GM12878 (cell line): ENCODE results near the gene ATXN1. TPM values are rescaled to one million over a fixed set of nuclear protein-coding genes. Genes with fewer than 3 reads are reported as not detected.

Source experiments
- ATF2 ChIP-seq: IDR thresholded peaks from 2 replicates; pipeline ENCODE4 v1.6.1; 2012; ENCODE audit warnings: low read length, inconsistent platforms
- BCL3 ChIP-seq: IDR thresholded peaks from 2 replicates; pipeline ENCODE4 v1.6.1; 2011; ENCODE audit warnings: borderline replicate concordance, low read depth, mild to moderate bottlenecking, moderate library complexity, low read length; ENCODE audit not compliant: insufficient read depth, poor library complexity, severe bottlenecking
- BMI1 ChIP-seq: fragments of 450-650 bp; IDR thresholded peaks from 2 replicates; pipeline ENCODE4 v1.6.1; 2016; ENCODE audit warnings: mild to moderate bottlenecking, moderate library complexity, borderline replicate concordance
- CREM ChIP-seq: IDR thresholded peaks from 2 replicates; pipeline ENCODE4 v1.6.1; 2014; ENCODE audit warnings: antibody characterized with exemption, low read depth
- DPF2 ChIP-seq: fragments of 450-650 bp; IDR thresholded peaks from 2 replicates; pipeline ENCODE4 v1.6.1; 2017; ENCODE audit warnings: mild to moderate bottlenecking
- ESRRA ChIP-seq: IDR thresholded peaks from 2 replicates; pipeline ENCODE4 v1.6.1; 2012; ENCODE audit warnings: mild to moderate bottlenecking, low read length, improper control_type of control experiment
- GATAD2B ChIP-seq: fragments of 450-650 bp; conservative IDR thresholded peaks from 2 replicates; pipeline ENCODE4 v1.6.1; 2017; ENCODE audit warnings: low read depth, mild to moderate bottlenecking, moderate library complexity
- HDGF ChIP-seq: fragments of 450-650 bp; IDR thresholded peaks from 2 replicates; pipeline ENCODE4 v1.6.1; 2016; ENCODE audit warnings: antibody characterized with exemption
- IRF3 ChIP-seq: fragments of 450-650 bp; IDR thresholded peaks from 2 replicates; pipeline ENCODE4 v1.6.1; 2014; ENCODE audit warnings: mild to moderate bottlenecking
- JUNB ChIP-seq: IDR thresholded peaks from 2 replicates; pipeline ENCODE4 v1.6.1; 2016; ENCODE audit warnings: antibody characterized with exemption, mild to moderate bottlenecking
- JUND ChIP-seq: IDR thresholded peaks from 2 replicates; pipeline ENCODE4 v1.6.1; 2012; ENCODE audit warnings: low read depth, mild to moderate bottlenecking, low read length, improper control_type of control experiment, moderate library complexity
- MTA2 ChIP-seq: fragments of 450-650 bp; IDR thresholded peaks from 2 replicates; pipeline ENCODE4 v1.6.1; 2016; ENCODE audit warnings: low read depth, mild to moderate bottlenecking, moderate library complexity
- NFYA ChIP-seq: IDR thresholded peaks from 2 replicates; pipeline ENCODE4 v1.6.1; 2011; ENCODE audit warnings: low read depth, mild to moderate bottlenecking, low read length, improper control_type of control experiment, borderline replicate concordance
- NR2F1 ChIP-seq: fragments of 450-650 bp; conservative IDR thresholded peaks from 2 replicates; pipeline ENCODE4 v1.6.1; 2017; ENCODE audit warnings: mild to moderate bottlenecking
- PAX5 ChIP-seq: IDR thresholded peaks from 2 replicates; pipeline ENCODE4 v1.6.1; 2011; ENCODE audit warnings: low read depth, low read length, borderline replicate concordance
- PBX3 ChIP-seq: IDR thresholded peaks from 2 replicates; pipeline ENCODE4 v1.6.1; 2011; ENCODE audit warnings: mild to moderate bottlenecking, low read depth, low read length, moderate library complexity; ENCODE audit not compliant: insufficient replicate concordance
- PKNOX1 ChIP-seq: fragments of 450-650 bp; IDR thresholded peaks from 2 replicates; pipeline ENCODE4 v1.6.1; 2016; ENCODE audit warnings: mild to moderate bottlenecking
- RELA ChIP-seq: fragments of 450-650 bp; IDR thresholded peaks from 2 replicates; pipeline ENCODE4 v1.8.0; 2014; ENCODE audit warnings: borderline replicate concordance; ENCODE audit not compliant: partially characterized antibody
- TBL1XR1 ChIP-seq: IDR thresholded peaks from 2 replicates; pipeline ENCODE4 v1.6.1; 2012; ENCODE audit warnings: low read depth, low read length, improper control_type of control experiment
- TCF7 ChIP-seq: IDR thresholded peaks from 2 replicates; pipeline ENCODE4 v1.6.1; 2014; ENCODE audit warnings: antibody characterized with exemption, borderline replicate concordance
- ZNF217 ChIP-seq: fragments of 450-650 bp; IDR thresholded peaks from 2 replicates; pipeline ENCODE4 v1.6.1; 2017; ENCODE audit warnings: antibody characterized with exemption, mild to moderate bottlenecking
- ZNF24 ChIP-seq: fragments of 450-650 bp; IDR thresholded peaks from 2 replicates; pipeline ENCODE4 v1.6.1; 2017; ENCODE audit warnings: antibody characterized with exemption, mild to moderate bottlenecking
- ZNF384 ChIP-seq: IDR thresholded peaks from 2 replicates; pipeline ENCODE4 v1.6.1; 2012; ENCODE audit warnings: low read depth, mild to moderate bottlenecking, low read length, improper control_type of control experiment, borderline replicate concordance
- polyA plus RNA-seq, 11 experiments: library from polyadenylated mRNA; depleted of rRNA in 4 of 11; unstranded in 6 of 11; stranded (reverse) in 5 of 11; fragments of >200 nt; fragmentation: Nextera tagmentation in 4 of 11; fragmentation: Illumina TruSeq in 1 of 11; extraction: Ambion mirVana in 4 of 11; extraction: Trizol in 1 of 11; gene quantifications; 1 replicate in 1 of 11; 2 replicates in 10 of 11; pipeline versions ENCODE4 v1.2.1 to v1.2.3, GENCODE V29; 2011 to 2016; ENCODE audit warnings: inconsistent platforms in 2 of 11, missing spikeins in 2 of 11, low read depth in 1 of 11
- total RNA-seq, 4 experiments: library from RNA; depleted of rRNA in 3 of 4; stranded (reverse); fragments of >200 nt in 3 of 4; fragmentation: Illumina TruSeq in 1 of 4; extraction: Trizol in 1 of 4; gene quantifications; 2 replicates each; pipeline versions ENCODE4 v1.2.1 to v1.2.3, GENCODE V29; 2013 to 2021

ATXN1 gene
- total and polyA plus RNA-seq, 10 of the 15 experiments (the other 5 are each of a cell fraction or from before 2014, with no cell fraction given): 12.2 to 51.2 (median 20.5) TPM

- TF ChIP-seq MTA2 (peak; percentile 89), JUNB (peak; percentile 93), GATAD2B (no peak), ESRRA (no peak), TCF7 (peak; percentile 67; the same call in 1 of the 2 replicates), BCL3 (peak; percentile 71), TBL1XR1 (peak; percentile 91; the same call in 1 of the 2 replicates), BMI1 (peak; percentile 82; the same call in 1 of the 2 replicates), JUND (peak; percentile 78; the same call in 1 of the 2 replicates), PAX5 (peak; percentile 61; the same call in 1 of the 2 replicates), HDGF (no peak), ZNF217 (peak; percentile 91), ATF2 (peak; percentile 87), PKNOX1 (no peak), DPF2 (peak; percentile 94), ZNF384 (peak; percentile 73; the same call in 1 of the 2 replicates), PBX3 (no peak), IRF3 (no peak), NFYA (no peak), ZNF24 (peak; percentile 53; the same call in 1 of the 2 replicates), CREM (peak; percentile 77), NR2F1 (peak; percentile 80), RELA (no peak)
Observed at GRCh38 chr6:16731478-16732051, 29.7 kb downstream of the ATXN1 start (continued).
